GM23248 (cell line): ENCODE data around the gene ELAVL2.

Experiments
- EZH2 ChIP-seq: fragments of 200-600 bp; sonication (generic); IDR thresholded peaks from 2 replicates; pipeline ENCODE4 v1.6.1; 2018; ENCODE audit warnings: antibody characterized with exemption, mild to moderate bottlenecking; ENCODE audit not compliant: insufficient read depth, poor library complexity, severe bottlenecking
- EZH2phosphoT487 ChIP-seq: fragments of 200-600 bp; sonication (generic); IDR thresholded peaks from 2 replicates; pipeline ENCODE4 v1.6.1; 2018; ENCODE audit warnings: antibody characterized with exemption, moderate library complexity, mild to moderate bottlenecking, low read depth; ENCODE audit not compliant: insufficient read depth

DNA sequence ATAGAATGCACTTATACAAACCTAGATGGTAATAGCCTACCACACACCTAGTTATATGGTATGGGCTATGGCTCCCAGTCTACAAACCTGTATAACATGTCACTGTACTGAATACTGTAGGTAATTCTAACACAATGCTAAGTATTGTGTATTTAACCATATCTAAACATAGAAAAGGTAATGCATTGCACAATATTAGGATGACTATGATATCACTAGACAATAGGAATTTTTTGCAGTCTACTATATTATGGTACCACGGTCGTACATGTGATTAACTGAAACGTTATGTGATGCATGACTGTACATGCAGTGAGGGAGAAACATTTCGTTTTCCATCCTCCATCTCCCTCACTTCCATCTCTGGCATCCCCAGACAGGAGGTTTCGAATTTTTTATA lies 130.5 kb downstream of the ELAVL2 start:
- TF ChIP-seq EZH2phosphoT487, result no peak
- no peak for TF ChIP-seq EZH2
